ENCODE results near the gene PEX7.
A peak's percentile ranks its signal among the peaks of the same experiment; 100 is the strongest.

GRCh38 chr6:136822376-136823127 is at the start of gene PEX7:
- TF ChIP-seq FOXM1 (IDR thresholded peaks at IDR 0.05; ENCODE audit: borderline replicate concordance, low read depth) (no peak), CREB1 (IDR thresholded peaks at IDR 0.05; ENCODE audit: low read depth) (no peak), EP300 (IDR thresholded peaks at IDR 0.05; ENCODE audit: borderline replicate concordance) (no peak), EGR1 (IDR thresholded peaks at IDR 0.05) (no peak; the same call in 1 of the 2 replicates), TAF1 (IDR thresholded peaks at IDR 0.05; ENCODE audit: low read depth) (peak; percentile 75), CEBPB (IDR thresholded peaks at IDR 0.05) (no peak), REST (IDR thresholded peaks at IDR 0.05; ENCODE audit: low read depth) (no peak), TCF12 (IDR thresholded peaks at IDR 0.05; ENCODE audit: low read depth) (no peak; the same call in none of the 2 replicates), RAD21 (IDR thresholded peaks at IDR 0.05; ENCODE audit: low read depth) (no peak), NFIC (IDR thresholded peaks at IDR 0.05) (no peak)
- TF ChIP-seq, protein P1, sequence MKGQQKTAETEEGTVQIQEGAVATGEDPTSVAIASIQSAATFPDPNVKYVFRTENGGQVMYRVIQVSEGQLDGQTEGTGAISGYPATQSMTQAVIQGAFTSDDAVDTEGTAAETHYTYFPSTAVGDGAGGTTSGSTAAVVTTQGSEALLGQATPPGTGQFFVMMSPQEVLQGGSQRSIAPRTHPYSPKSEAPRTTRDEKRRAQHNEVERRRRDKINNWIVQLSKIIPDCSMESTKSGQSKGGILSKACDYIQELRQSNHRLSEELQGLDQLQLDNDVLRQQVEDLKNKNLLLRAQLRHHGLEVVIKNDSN (IDR thresholded peaks at IDR 0.05) = peak; percentile 98
